Muscle layer of duodenum (tissue), 2 donors: Measurements from ENCODE around the gene OR13H1.
"Not testable (repeated sequence)": the region's sequence is repeated elsewhere in the genome, so short reads cannot be mapped to it uniquely, and the experiment has no call there.

Source experiments
- H3K27ac ChIP-seq: one replicate; pipeline ENCODE4 v1.7.0; 2013; ENCODE audit warnings: mild to moderate bottlenecking, low read length
- H3K27me3 ChIP-seq: one replicate; pipeline ENCODE4 v1.7.0; 2013; ENCODE audit warnings: low read depth, mild to moderate bottlenecking, control low read depth, low read length
- H3K36me3 ChIP-seq, 2 donors: one replicate each; pipeline ENCODE4 v1.7.0; 2013; ENCODE audit warnings: low read length in 2 of 2, control low read depth in 1 of 2, mild to moderate bottlenecking in 1 of 2; ENCODE audit not compliant: insufficient read depth in 2 of 2, control insufficient read depth in 1 of 2
- H3K4me1 ChIP-seq, 2 donors: one replicate each; pipeline ENCODE4 v1.7.0; 2013; ENCODE audit warnings: low read length in 2 of 2, mild to moderate bottlenecking in 2 of 2, control low read depth in 1 of 2, moderate library complexity in 1 of 2; ENCODE audit not compliant: insufficient read depth in 2 of 2, control insufficient read depth in 1 of 2
- H3K4me3 ChIP-seq, 2 donors: one replicate each; pipeline ENCODE4 v1.7.0; 2013; ENCODE audit warnings: low read length in 2 of 2, low read depth in 1 of 2, mild to moderate bottlenecking in 1 of 2
- H3K9me3 ChIP-seq, 2 donors: one replicate each; pipeline ENCODE4 v1.7.0; 2013; ENCODE audit warnings: low read length in 2 of 2, control low read depth in 1 of 2, mild to moderate bottlenecking in 1 of 2; ENCODE audit not compliant: control insufficient read depth in 1 of 2
- donor health status: healthy.

The OR13H1 gene

GRCh38 chrX:131572372-131573014, 28.6 kb downstream of the OR13H1 start:
- Histone ChIP-seq H3K4me3 (no peak overlapping the region), H3K4me1 (no peaks in the 10 kb centered on the region), H3K27me3 (no peaks in the 10 kb centered on the region), H3K36me3 (no peaks in the 10 kb centered on the region), H3K27ac (no peak overlapping the region), H3K9me3 (no peaks in the 10 kb centered on the region)

- Histone ChIP-seq H3K4me1 (no peaks in the 10 kb centered on the region), H3K27me3 (no peaks in the 10 kb centered on the region)
Observed at GRCh38 chrX:131577413-131577812, 33.5 kb downstream of the OR13H1 start.

GRCh38 chrX:131577999-131578734, 34.3 kb downstream of the OR13H1 start:
- H3K9me3 ChIP-seq = no peaks in the 10 kb centered on the region
- H3K4me3 ChIP-seq = no peak overlapping the region
- H3K4me1 ChIP-seq = no peaks in the 10 kb centered on the region
- no peaks in the 10 kb centered on the region for H3K36me3 ChIP-seq
- no peak overlapping the region for H3K27ac ChIP-seq
- no peaks in the 10 kb centered on the region for H3K27me3 ChIP-seq

More at GRCh38 chrX:131577413-131577812, 33.5 kb downstream of the OR13H1 start:
- H3K4me3 ChIP-seq = no peak overlapping the region
- no peaks in the 10 kb centered on the region for H3K9me3 ChIP-seq
- H3K36me3 ChIP-seq = no peaks in the 10 kb centered on the region
- H3K27ac ChIP-seq = no peak overlapping the region

GRCh38 chrX:131578735-131579367, 35.0 kb downstream of the OR13H1 start:
- H3K9me3 ChIP-seq, H3K4me1 ChIP-seq: not testable (repeated sequence)

GRCh38 chrX:131588995-131589394, 45.1 kb downstream of the OR13H1 start:
- no peak overlapping the region for H3K4me3 ChIP-seq
- no peak overlapping the region for H3K27ac ChIP-seq
- no peaks in the 10 kb centered on the region for H3K36me3 ChIP-seq
- H3K4me1 ChIP-seq = no peaks in the 10 kb centered on the region
- H3K27me3 ChIP-seq = no peaks in the 10 kb centered on the region
- H3K9me3 ChIP-seq = no peaks in the 10 kb centered on the region

More at GRCh38 chrX:131578735-131579367, 35.0 kb downstream of the OR13H1 start:
- not testable (repeated sequence) for H3K27ac ChIP-seq, H3K36me3 ChIP-seq, H3K4me3 ChIP-seq, H3K27me3 ChIP-seq
